Measurements from ENCODE around the gene PRSS22.

PRSS22 gene

DNA sequence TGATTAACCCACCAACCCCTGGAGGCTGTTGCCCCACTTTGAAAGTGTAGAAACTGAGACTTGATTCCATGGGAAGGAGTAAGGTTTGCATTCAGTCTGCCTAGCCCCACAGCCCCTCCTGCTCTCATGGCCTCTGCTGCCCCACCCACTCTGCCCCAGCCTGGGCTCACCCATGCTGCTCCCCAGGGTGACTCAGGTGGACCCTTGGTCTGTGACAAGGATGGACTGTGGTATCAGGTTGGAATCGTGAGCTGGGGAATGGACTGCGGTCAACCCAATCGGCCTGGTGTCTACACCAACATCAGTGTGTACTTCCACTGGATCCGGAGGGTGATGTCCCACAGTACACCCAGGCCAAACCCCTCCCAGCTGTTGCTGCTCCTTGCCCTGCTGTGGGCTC, 53.2 kb downstream of the PRSS22 start:
- TF ChIP-seq CTCF (conservative IDR thresholded peaks at IDR 0.05), result no peak
- H3K27ac ChIP-seq, result no peak overlapping the region

- H3K27ac ChIP-seq, result no peak overlapping the region
- no peak for TF ChIP-seq CTCF (conservative IDR thresholded peaks at IDR 0.05)
Observed at GRCh38 chr16:2803545-2804195, 54.3 kb downstream of the PRSS22 start.
